SJCRH30 (cell line): ENCODE results near the gene SPATA21. TPM values are rescaled to one million over a fixed set of nuclear protein-coding genes. Genes with fewer than 3 reads are reported as not detected.

Experiments used
- total RNA-seq: library from RNA; depleted of rRNA; stranded (reverse); fragments of >200 nt; shearing (Covaris generic); gene quantifications from 2 replicates; pipeline ENCODE4 v1.2.3, GENCODE V29; 2014; rRNA removed

SPATA21 gene
- total RNA-seq, 1 experiment from 2014 or later = not detected

Other genes starting within 250 kb of the SPATA21 start
- 7.9 and 9.9 TPM in 2 replicates for gene ARHGEF19, start 224.8 kb downstream of the SPATA21 start, total RNA-seq
- 1.3 and 1.9 TPM in 2 replicates for gene CPLANE2, start 200.2 kb downstream of the SPATA21 start, total RNA-seq
- gene FBXO42, start 84.9 kb downstream of the SPATA21 start, total RNA-seq = 21.3 and 26.5 TPM in 2 replicates
- gene SZRD1, start 70.2 kb downstream of the SPATA21 start, total RNA-seq = 113 and 115 TPM in 2 replicates
- gene NECAP2, start 3.3 kb upstream of the SPATA21 start, total RNA-seq = 44.0 and 45.7 TPM in 2 replicates
- under 0.01 TPM in 2 replicates for gene RNU1-1, start 76.9 kb upstream of the SPATA21 start, total RNA-seq
- 63.4 and 65.6 TPM in 2 replicates for gene NBPF1, start 176.1 kb upstream of the SPATA21 start, total RNA-seq
- gene RNU1-3, start 229.5 kb upstream of the SPATA21 start, total RNA-seq = under 0.01 TPM in 2 replicates